ENCODE results near the gene PLCG2. TPM values are rescaled to one million over a fixed set of nuclear protein-coding genes. Genes with fewer than 3 reads are reported as not detected.
"Not testable (repeated sequence)": the region's sequence is repeated elsewhere in the genome, so short reads cannot be mapped to it uniquely, and the experiment has no call there.

Gene PLCG2
- 3.9 and 23.4 TPM in 2 replicates for total RNA-seq (2014; rRNA removed; shearing (Covaris generic); ENCODE audit: low replicate concordance)

GRCh38 chr16:81778861-81779535 is at the start of gene PLCG2:
TSS of gene PLCG2 (plus strand) at chr16:81779291. CDS start at chr16:81785990, 6,699 bp downstream.
- in situ Hi-C loops (cut with HindIII; ENCODE audit: low pct_unique_long_range_greater_than_20kb, low sequenced_read_pairs), result no loop called here
- DNase-seq (ENCODE audit: low read depth), result peak; percentile 46

DNA sequence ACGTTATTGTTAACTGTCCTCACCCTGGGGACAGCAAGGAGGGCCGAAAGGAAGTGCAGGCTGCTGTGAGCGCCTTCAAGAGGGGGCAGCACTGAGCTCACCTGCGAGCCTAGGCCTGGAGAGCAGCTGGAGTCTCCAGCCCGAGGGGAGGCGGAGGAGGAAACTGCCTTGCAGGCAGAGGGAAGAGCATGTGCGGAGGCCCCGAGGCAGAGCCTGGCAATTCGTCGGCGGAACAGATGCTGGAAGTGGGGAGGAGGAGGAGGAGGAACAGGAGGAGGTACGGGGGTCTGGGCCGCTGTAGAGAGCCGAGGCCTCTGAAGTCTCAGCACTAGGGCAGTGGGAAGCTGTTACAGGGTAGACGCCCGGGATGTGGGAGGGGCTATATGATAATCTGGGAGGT is 49.6 kb upstream of the PLCG2 start:
- no peak for DNase-seq (ENCODE audit: low read depth)
- in situ Hi-C loops (cut with HindIII; ENCODE audit: low pct_unique_long_range_greater_than_20kb, low sequenced_read_pairs), result no loop called here

- in situ Hi-C loops (cut with HindIII; ENCODE audit: low pct_unique_long_range_greater_than_20kb, low sequenced_read_pairs), result no loop called here
These were observed 48.7 kb upstream of the PLCG2 start for GRCh38 chr16:81730090-81731051.

GRCh38 chr16:81731649-81732048 is 47.4 kb upstream of the PLCG2 start:
- in situ Hi-C loops (cut with HindIII; ENCODE audit: low pct_unique_long_range_greater_than_20kb, low sequenced_read_pairs), result no loop called here

More at GRCh38 chr16:81730090-81731051, 48.7 kb upstream of the PLCG2 start:
- DNase-seq (ENCODE audit: low read depth), result peak; percentile 92

DNA sequence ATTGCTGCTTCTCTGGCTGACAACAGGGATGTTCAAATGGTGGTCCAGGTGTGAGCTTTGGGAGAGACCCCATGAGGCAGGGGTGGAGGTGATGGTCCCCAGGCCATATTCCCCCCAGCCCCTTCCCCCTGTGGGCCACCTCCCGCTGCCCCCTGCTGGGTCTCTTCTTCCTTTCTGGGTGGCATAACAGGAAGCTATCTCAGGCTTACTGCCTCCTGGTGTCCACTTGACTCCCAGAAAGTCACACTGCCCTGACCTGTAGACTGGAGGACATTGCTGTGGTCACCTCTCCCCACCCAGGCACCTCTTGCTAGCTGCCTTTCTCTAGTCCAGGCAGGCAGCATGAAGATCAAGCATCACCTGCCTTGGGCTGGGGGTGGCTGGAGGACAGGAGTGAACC is 46.4 kb upstream of the PLCG2 start:
- in situ Hi-C loops (cut with HindIII; ENCODE audit: low pct_unique_long_range_greater_than_20kb, low sequenced_read_pairs), result no loop called here
- DNase-seq (ENCODE audit: low read depth), result no peak

More at GRCh38 chr16:81731649-81732048, 47.4 kb upstream of the PLCG2 start:
- DNase-seq (ENCODE audit: low read depth), result no peak

GRCh38 chr16:81733295-81733694 is 45.8 kb upstream of the PLCG2 start:
- no peak for DNase-seq (ENCODE audit: low read depth)
- in situ Hi-C loops (cut with HindIII; ENCODE audit: low pct_unique_long_range_greater_than_20kb, low sequenced_read_pairs), result no loop called here

DNA sequence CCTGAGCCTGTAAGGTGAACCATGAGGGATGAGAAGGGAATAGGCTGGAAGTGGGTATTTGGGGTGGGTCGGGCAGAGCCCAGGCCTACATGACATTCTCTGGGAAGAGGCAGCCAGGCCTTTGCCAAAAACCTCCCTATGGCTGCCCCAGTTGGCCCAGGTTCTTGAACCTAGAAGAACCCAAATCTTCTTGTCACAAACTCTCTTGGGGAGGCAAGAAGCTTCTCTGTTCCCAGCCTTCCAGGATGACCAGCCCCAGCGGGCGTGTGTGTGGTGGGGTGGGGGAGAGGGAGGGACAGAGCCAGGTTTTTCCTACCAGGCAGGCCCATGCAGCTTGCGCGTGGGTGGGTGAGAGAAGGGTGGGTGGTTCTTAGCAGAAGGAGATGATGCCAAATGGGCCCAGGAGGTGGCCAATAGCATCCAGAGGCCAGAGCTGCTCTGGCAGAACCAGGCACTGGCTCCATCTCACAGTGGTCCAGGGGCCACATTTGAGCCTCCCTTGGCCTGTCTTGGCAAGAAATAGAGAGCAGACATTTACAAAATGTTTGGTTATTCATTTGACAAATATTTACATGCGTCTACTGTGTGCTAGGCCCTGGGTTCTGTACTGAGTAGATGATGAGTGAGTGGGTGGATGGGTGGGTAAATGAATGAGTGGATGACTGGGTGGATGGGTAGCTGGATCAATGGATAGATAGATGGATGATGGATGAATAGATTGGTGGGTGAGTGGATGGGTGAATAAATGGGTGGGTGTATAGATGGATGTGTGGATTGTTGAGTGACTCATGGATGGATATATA is 44.3 kb upstream of the PLCG2 start:
- in situ Hi-C loops (cut with HindIII; ENCODE audit: low pct_unique_long_range_greater_than_20kb, low sequenced_read_pairs), result no loop called here
- no peak for DNase-seq (ENCODE audit: low read depth)

- peak; percentile 78 for DNase-seq (ENCODE audit: low read depth)
- in situ Hi-C loops (cut with HindIII; ENCODE audit: low pct_unique_long_range_greater_than_20kb, low sequenced_read_pairs), result no loop called here
These were observed 41.1 kb upstream of the PLCG2 start for GRCh38 chr16:81737885-81738536.

DNA sequence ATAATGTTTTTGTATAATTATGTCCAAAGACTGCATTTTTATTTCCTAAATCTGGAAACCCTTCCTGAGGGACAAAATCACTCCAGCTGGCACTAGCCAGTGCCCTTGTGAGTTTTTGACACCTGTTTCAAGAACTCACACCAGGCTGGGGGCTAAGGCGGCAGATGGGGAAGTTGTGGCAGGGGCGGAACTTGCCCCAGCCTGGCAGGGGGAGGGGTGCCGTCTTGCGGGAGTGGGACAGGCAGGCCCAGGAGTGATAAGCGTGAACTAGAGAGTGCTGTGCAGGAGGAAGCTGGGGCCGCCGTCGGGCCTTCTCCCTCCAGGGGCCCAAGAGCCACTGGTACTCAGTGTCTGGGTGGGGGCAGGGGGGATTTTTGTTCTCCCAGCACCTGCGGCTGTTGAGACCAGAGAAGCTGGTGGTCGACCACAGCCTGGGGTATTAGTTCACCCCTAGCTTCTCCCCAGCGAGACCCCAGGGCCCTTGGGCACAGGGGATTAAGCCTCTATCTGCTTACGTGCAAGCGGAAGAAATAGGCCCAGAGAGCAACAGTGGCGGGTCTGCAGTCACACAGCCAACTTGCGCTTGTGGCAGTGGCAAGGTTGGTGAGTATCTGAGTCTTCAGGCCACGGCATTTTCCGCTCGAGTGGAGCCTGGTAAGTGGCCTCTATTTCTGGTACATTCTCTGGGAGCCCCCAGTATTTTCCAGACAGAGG is 40.2 kb upstream of the PLCG2 start:
- in situ Hi-C loops (cut with HindIII; ENCODE audit: low pct_unique_long_range_greater_than_20kb, low sequenced_read_pairs), result no loop called here

GRCh38 chr16:81739503-81739902 is 39.6 kb upstream of the PLCG2 start:
- in situ Hi-C loops (cut with HindIII; ENCODE audit: low pct_unique_long_range_greater_than_20kb, low sequenced_read_pairs), result no loop called here
- DNase-seq (ENCODE audit: low read depth), result no peak

More for the DNA sequence above, 40.2 kb upstream of the PLCG2 start:
- DNase-seq (ENCODE audit: low read depth), result no peak

DNA sequence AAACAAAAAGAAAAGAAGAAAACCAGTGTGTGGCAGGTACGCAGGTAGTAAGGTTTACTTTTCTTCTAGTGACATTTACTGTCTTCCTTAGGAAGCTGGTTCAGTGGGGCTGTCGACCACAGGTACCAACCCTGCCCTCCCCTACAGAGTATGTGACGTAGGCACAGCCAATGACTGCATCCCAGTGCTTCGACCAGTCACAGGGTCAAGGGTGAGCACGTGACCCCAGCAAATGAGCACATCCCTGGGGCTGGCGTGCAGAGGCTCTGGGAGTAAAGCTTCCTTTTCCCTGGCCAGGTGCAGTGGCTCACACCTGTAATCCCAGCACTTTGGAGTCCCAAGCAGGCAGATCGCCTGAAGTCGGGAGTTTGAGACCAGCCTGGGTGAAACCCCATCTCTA is 38.9 kb upstream of the PLCG2 start:
- in situ Hi-C loops (cut with HindIII; ENCODE audit: low pct_unique_long_range_greater_than_20kb, low sequenced_read_pairs), result no loop called here
- DNase-seq (ENCODE audit: low read depth), result no peak

DNA sequence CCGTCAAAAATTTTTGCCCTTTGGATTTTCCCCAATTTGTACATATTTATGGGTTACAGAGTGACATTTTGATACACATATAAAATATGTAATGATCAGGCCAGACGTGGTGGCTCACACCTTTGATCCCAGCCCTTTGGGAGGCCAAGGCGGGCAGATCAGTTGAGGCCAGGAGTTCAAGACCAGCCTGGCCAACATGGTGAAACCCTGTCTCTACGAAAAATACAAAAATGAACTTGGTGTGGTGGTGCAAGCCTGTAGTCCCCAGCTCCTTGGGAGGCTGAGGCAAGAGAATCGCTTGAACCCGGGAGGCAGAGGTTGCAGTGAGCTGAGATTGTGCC is 37.7 kb upstream of the PLCG2 start:
- in situ Hi-C loops (cut with HindIII; ENCODE audit: low pct_unique_long_range_greater_than_20kb, low sequenced_read_pairs); DNase-seq (ENCODE audit: low read depth): not testable (repeated sequence)

DNA sequence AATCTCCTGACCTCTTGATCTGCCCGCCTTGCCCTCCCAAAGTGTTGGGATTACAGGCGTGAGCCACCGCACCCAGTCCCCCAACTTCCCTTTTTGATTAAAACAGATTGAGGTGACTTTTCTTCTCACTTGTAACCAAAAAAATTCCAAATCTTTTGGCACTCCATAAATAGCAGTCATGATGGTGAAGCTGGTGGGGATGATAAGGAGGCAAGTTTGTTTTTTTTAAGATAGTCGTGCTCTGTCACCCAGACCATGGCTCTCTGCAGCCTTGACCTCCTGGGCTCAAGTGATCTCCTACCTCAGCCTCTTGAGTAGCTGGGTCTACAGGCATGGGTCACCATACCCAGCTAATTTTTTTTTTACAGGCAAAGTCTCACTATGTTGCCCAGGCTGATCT is 34.7 kb upstream of the PLCG2 start:
- in situ Hi-C loops (cut with HindIII; ENCODE audit: low pct_unique_long_range_greater_than_20kb, low sequenced_read_pairs), result no loop called here
- no peak for DNase-seq (ENCODE audit: low read depth)

GRCh38 chr16:81744911-81745310 is 34.2 kb upstream of the PLCG2 start:
- in situ Hi-C loops (cut with HindIII; ENCODE audit: low pct_unique_long_range_greater_than_20kb, low sequenced_read_pairs), result no loop called here
- no peak for DNase-seq (ENCODE audit: low read depth)

GRCh38 chr16:81745704-81746558 is 33.2 kb upstream of the PLCG2 start:
- peak; percentile 63 for DNase-seq (ENCODE audit: low read depth)
- in situ Hi-C loops (cut with HindIII; ENCODE audit: low pct_unique_long_range_greater_than_20kb, low sequenced_read_pairs), result no loop called here

DNA sequence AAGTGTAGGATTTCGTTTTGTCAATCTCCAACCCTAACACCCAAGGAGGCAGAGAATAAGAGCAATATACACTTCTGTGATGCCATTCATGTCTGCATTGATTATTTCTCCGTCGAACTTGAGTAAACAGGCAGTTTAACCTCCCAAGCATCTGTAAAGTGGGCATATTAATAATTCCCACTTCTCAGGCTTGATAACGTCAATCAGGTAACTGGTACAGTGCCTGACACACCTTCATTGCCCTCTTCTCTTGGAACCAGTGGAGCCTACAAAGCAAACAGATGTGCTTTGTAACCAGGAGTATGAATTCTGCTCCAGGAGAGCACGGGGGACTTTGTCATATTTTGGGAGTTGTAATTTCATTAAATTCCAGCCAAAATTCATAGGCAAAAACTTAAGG is 32.5 kb upstream of the PLCG2 start:
- no peak for DNase-seq (ENCODE audit: low read depth)
- in situ Hi-C loops (cut with HindIII; ENCODE audit: low pct_unique_long_range_greater_than_20kb, low sequenced_read_pairs), result no loop called here

All from Caki2 (cell line).